ENCODE measurements around the gene LYPD6B. TPM values are rescaled to one million over a fixed set of nuclear protein-coding genes. Genes with fewer than 3 reads are reported as not detected.

LYPD6B gene
- total RNA-seq, 1 donor from 2014 or later = 1.2 TPM

DNA sequence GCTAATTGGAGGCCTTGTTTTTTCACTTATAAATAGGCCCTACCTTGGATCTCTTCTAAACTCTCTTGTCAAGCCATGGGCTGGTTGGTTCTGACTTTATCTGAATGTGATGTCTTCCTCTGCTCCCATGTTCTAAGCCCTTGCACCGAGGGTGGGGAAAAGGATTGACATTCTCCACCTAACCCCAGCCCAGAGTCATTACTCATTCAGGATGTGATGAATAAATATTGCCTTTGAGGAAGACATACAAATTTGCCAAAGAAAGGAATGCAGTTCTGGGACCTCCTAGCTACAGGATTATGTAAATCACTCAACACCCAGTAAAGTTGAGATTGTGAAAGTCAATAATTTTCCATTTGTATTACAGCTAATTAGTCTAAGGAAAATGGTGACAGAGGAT is 149.8 kb downstream of the LYPD6B start:
- no peak overlapping the region for H3K27ac Mint-ChIP-seq (ENCODE audit: unreplicated experiment)
- TF ChIP-seq, protein P1, sequence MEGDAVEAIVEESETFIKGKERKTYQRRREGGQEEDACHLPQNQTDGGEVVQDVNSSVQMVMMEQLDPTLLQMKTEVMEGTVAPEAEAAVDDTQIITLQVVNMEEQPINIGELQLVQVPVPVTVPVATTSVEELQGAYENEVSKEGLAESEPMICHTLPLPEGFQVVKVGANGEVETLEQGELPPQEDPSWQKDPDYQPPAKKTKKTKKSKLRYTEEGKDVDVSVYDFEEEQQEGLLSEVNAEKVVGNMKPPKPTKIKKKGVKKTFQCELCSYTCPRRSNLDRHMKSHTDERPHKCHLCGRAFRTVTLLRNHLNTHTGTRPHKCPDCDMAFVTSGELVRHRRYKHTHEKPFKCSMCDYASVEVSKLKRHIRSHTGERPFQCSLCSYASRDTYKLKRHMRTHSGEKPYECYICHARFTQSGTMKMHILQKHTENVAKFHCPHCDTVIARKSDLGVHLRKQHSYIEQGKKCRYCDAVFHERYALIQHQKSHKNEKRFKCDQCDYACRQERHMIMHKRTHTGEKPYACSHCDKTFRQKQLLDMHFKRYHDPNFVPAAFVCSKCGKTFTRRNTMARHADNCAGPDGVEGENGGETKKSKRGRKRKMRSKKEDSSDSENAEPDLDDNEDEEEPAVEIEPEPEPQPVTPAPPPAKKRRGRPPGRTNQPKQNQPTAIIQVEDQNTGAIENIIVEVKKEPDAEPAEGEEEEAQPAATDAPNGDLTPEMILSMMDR (IDR thresholded peaks at IDR 0.05) = no peak
- no peak for DNase-seq (ENCODE audit: low spot score)
- H3K4me3 Mint-ChIP-seq (ENCODE audit: unreplicated experiment) = no peak overlapping the region
- H3K27me3 Mint-ChIP-seq (ENCODE audit: low read depth) = no peaks in the 10 kb centered on the region
- H3K36me3 Mint-ChIP-seq (ENCODE audit: low read depth) = no peaks in the 10 kb centered on the region
- H3K4me1 Mint-ChIP-seq (ENCODE audit: low read depth) = no peaks in the 10 kb centered on the region
- H3K9me3 Mint-ChIP-seq (ENCODE audit: low read depth) = no peaks in the 10 kb centered on the region

GRCh38 chr2:149189769-149190168 is 151.3 kb downstream of the LYPD6B start:
- Mint-ChIP-seq H3K9me3 (ENCODE audit: low read depth) (no peaks in the 10 kb centered on the region), H3K27me3 (ENCODE audit: low read depth) (no peaks in the 10 kb centered on the region)
- TF ChIP-seq, protein P1 (IDR thresholded peaks at IDR 0.05) = no peak

GRCh38 chr2:149191915-149192314 is 153.4 kb downstream of the LYPD6B start:
- Mint-ChIP-seq H3K27ac (ENCODE audit: unreplicated experiment) (no peak overlapping the region), H3K36me3 (ENCODE audit: low read depth) (no peaks in the 10 kb centered on the region), H3K9me3 (ENCODE audit: low read depth) (no peaks in the 10 kb centered on the region), H3K4me1 (ENCODE audit: low read depth) (no peaks in the 10 kb centered on the region), H3K27me3 (ENCODE audit: low read depth) (no peaks in the 10 kb centered on the region), H3K4me3 (ENCODE audit: unreplicated experiment) (no peak overlapping the region)
- no peak for DNase-seq (ENCODE audit: low spot score)
- TF ChIP-seq, protein P1 (IDR thresholded peaks at IDR 0.05) = no peak

More at GRCh38 chr2:149189769-149190168, 151.3 kb downstream of the LYPD6B start:
- H3K27ac Mint-ChIP-seq (ENCODE audit: unreplicated experiment) = no peak overlapping the region
- no peaks in the 10 kb centered on the region for H3K4me1 Mint-ChIP-seq (ENCODE audit: low read depth)
- H3K36me3 Mint-ChIP-seq (ENCODE audit: low read depth) = no peaks in the 10 kb centered on the region
- H3K4me3 Mint-ChIP-seq (ENCODE audit: unreplicated experiment) = no peak overlapping the region
- DNase-seq (ENCODE audit: low spot score) = no peak

GRCh38 chr2:149192427-149192826 is 153.9 kb downstream of the LYPD6B start:
- no peaks in the 10 kb centered on the region for H3K36me3 Mint-ChIP-seq (ENCODE audit: low read depth)
- TF ChIP-seq, protein P1 (IDR thresholded peaks at IDR 0.05) = no peak
- no peaks in the 10 kb centered on the region for H3K27me3 Mint-ChIP-seq (ENCODE audit: low read depth)
- no peaks in the 10 kb centered on the region for H3K9me3 Mint-ChIP-seq (ENCODE audit: low read depth)
- H3K4me3 Mint-ChIP-seq (ENCODE audit: unreplicated experiment) = no peak overlapping the region
- no peak for DNase-seq (ENCODE audit: low spot score)
- no peak overlapping the region for H3K27ac Mint-ChIP-seq (ENCODE audit: unreplicated experiment)
- H3K4me1 Mint-ChIP-seq (ENCODE audit: low read depth) = no peaks in the 10 kb centered on the region

GRCh38 chr2:149200109-149200520 is 161.6 kb downstream of the LYPD6B start:
- TF ChIP-seq, protein P1 (IDR thresholded peaks at IDR 0.05) = no peak
- H3K27me3 Mint-ChIP-seq (ENCODE audit: low read depth) = no peaks in the 10 kb centered on the region
- DNase-seq (ENCODE audit: low spot score) = no peak
- no peak overlapping the region for H3K27ac Mint-ChIP-seq (ENCODE audit: unreplicated experiment)
- H3K9me3 Mint-ChIP-seq (ENCODE audit: low read depth) = no peaks in the 10 kb centered on the region
- H3K4me1 Mint-ChIP-seq (ENCODE audit: low read depth) = no peaks in the 10 kb centered on the region
- no peaks in the 10 kb centered on the region for H3K36me3 Mint-ChIP-seq (ENCODE audit: low read depth)
- no peak overlapping the region for H3K4me3 Mint-ChIP-seq (ENCODE audit: unreplicated experiment)
